ENCODE results near the gene MBNL2. TPM values are rescaled to one million over a fixed set of nuclear protein-coding genes. Genes with fewer than 3 reads are reported as not detected.

The MBNL2 gene
- total and polyA plus RNA-seq, 2 experiments from 2014 or later: 27.4 to 97.9 TPM

DNA sequence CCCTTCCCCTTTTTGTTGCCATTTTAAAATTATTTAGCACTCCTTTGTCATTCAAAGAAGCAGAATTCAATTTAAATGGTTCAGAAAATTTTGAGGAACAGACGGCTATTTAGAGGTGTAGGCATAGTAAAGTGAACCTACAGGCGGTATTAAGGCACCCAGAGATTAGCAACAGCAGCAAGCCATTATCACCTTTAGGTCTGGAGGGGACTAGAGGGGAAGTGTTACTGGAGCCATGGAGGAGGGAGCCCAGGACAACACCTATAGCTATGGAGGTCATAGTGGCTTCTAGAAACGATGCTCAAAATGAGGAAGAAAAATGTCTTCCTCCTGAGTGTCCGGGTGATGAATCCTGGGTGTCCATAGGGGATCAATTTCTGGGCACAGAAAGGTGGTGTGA is 25.8 kb upstream of the MBNL2 start:
- no peaks in the 10 kb centered on the region for H3K9me3 ChIP-seq (ENCODE audit: low read depth)
- H3K27me3 ChIP-seq: no peaks in the 10 kb centered on the region
- no peak overlapping the region for H3K27ac ChIP-seq
- no peaks in the 10 kb centered on the region for H3K36me3 ChIP-seq (replicated peaks; ENCODE audit: insufficient read depth, low read depth)
- TF ChIP-seq EZH2 (IDR thresholded peaks at IDR 0.05; ENCODE audit: borderline replicate concordance): no peak
- TF ChIP-seq, protein P1, sequence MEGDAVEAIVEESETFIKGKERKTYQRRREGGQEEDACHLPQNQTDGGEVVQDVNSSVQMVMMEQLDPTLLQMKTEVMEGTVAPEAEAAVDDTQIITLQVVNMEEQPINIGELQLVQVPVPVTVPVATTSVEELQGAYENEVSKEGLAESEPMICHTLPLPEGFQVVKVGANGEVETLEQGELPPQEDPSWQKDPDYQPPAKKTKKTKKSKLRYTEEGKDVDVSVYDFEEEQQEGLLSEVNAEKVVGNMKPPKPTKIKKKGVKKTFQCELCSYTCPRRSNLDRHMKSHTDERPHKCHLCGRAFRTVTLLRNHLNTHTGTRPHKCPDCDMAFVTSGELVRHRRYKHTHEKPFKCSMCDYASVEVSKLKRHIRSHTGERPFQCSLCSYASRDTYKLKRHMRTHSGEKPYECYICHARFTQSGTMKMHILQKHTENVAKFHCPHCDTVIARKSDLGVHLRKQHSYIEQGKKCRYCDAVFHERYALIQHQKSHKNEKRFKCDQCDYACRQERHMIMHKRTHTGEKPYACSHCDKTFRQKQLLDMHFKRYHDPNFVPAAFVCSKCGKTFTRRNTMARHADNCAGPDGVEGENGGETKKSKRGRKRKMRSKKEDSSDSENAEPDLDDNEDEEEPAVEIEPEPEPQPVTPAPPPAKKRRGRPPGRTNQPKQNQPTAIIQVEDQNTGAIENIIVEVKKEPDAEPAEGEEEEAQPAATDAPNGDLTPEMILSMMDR (IDR thresholded peaks at IDR 0.05; ENCODE audit: poor library complexity): no peak
- TF ChIP-seq EZH2phosphoT487 (IDR thresholded peaks at IDR 0.05; ENCODE audit: low read depth, severe bottlenecking, unreplicated experiment): no peak
- H2AFZ ChIP-seq: no peak overlapping the region
- H3K9me2 ChIP-seq (replicated peaks; ENCODE audit: insufficient read depth): no peaks in the 10 kb centered on the region
- no peaks in the 10 kb centered on the region for H3K4me1 ChIP-seq (ENCODE audit: insufficient read depth)
- no peaks in the 10 kb centered on the region for H4K20me1 ChIP-seq (ENCODE audit: insufficient read depth, poor library complexity, severe bottlenecking)
- H3K4me3 ChIP-seq: no peak overlapping the region
- no peak overlapping the region for H3K4me2 ChIP-seq
- DNase-seq (ENCODE audit: low spot score): no peak
- 75% methylated on average over 4 of the region's 4 CpGs for WGBS (ENCODE audit: low lambda C conversion rate, missing lambda C conversion rate)
- H3K79me2 ChIP-seq: no peaks in the 10 kb centered on the region

DNA sequence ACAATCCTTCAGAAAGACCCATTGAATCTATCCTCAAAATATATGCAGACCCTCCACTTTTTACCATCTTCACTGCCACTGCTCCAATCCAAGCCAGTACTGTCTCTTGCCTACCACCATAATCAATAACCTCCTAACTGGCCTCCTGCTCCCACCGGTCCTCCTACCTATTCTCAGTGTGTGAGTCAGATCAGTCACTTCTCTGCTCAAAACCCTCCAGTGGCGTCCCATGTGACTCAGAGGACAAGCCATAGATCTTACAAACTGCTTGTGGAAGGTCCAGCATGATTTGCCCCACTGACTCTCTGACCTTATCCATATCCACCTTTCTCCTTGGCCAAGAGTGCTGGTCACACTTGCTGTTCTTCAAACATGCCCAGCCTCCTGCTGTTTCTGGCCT is 23.4 kb upstream of the MBNL2 start:
- no peaks in the 10 kb centered on the region for H3K9me2 ChIP-seq (replicated peaks; ENCODE audit: insufficient read depth)
- WGBS (ENCODE audit: low lambda C conversion rate, missing lambda C conversion rate): 95% methylated on average over 2 of the region's 2 CpGs
- H3K4me1 ChIP-seq (ENCODE audit: insufficient read depth): no peaks in the 10 kb centered on the region
- no peaks in the 10 kb centered on the region for H3K27me3 ChIP-seq
- no peaks in the 10 kb centered on the region for H3K79me2 ChIP-seq
- no peak overlapping the region for H3K4me3 ChIP-seq
- no peaks in the 10 kb centered on the region for H3K36me3 ChIP-seq (replicated peaks; ENCODE audit: insufficient read depth, low read depth)
- H3K9me3 ChIP-seq (ENCODE audit: low read depth): no peaks in the 10 kb centered on the region
- H3K27ac ChIP-seq: no peak overlapping the region
- H2AFZ ChIP-seq: no peak overlapping the region
- H3K4me2 ChIP-seq: no peak overlapping the region
- H4K20me1 ChIP-seq (ENCODE audit: insufficient read depth, poor library complexity, severe bottlenecking): no peaks in the 10 kb centered on the region
- TF ChIP-seq, protein P1 (IDR thresholded peaks at IDR 0.05; ENCODE audit: poor library complexity): no peak
- TF ChIP-seq EZH2 (IDR thresholded peaks at IDR 0.05; ENCODE audit: borderline replicate concordance): no peak
- TF ChIP-seq EZH2phosphoT487 (IDR thresholded peaks at IDR 0.05; ENCODE audit: low read depth, severe bottlenecking, unreplicated experiment): no peak
- DNase-seq (ENCODE audit: low spot score): no peak

DNA sequence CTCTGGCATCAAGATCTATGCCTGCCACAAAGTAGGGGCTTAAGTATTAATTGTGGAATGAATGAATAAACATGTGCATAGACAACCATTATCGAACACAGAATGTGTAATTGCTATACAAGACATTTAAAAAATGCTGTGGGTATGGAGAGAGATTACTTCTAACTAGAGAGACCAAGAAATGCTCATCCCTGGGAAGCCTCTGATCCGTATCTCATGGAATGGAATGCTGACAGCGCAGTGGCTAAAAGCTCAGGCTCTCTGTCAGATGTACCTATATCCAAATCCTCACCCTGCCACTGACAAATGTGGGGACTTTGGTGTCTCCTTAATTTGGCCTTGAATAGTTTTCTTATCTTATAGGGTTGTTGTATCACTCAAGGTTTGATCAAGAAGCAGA is 22.7 kb upstream of the MBNL2 start:
- no peak for DNase-seq (ENCODE audit: low spot score)
- Histone ChIP-seq H3K27ac (no peak overlapping the region), H3K4me3 (no peak overlapping the region), H3K27me3 (no peaks in the 10 kb centered on the region), H3K9me2 (replicated peaks; ENCODE audit: insufficient read depth) (no peaks in the 10 kb centered on the region), H2AFZ (no peak overlapping the region), H3K4me2 (no peak overlapping the region), H3K79me2 (no peaks in the 10 kb centered on the region), H3K4me1 (ENCODE audit: insufficient read depth) (no peaks in the 10 kb centered on the region), H4K20me1 (ENCODE audit: insufficient read depth, poor library complexity, severe bottlenecking) (no peaks in the 10 kb centered on the region), H3K36me3 (replicated peaks; ENCODE audit: insufficient read depth, low read depth) (no peaks in the 10 kb centered on the region), H3K9me3 (ENCODE audit: low read depth) (no peaks in the 10 kb centered on the region)
- WGBS (ENCODE audit: low lambda C conversion rate, missing lambda C conversion rate): 77% methylated on average over 3 of the region's 3 CpGs
- TF ChIP-seq, protein P1 (IDR thresholded peaks at IDR 0.05; ENCODE audit: poor library complexity): no peak
- no peak for TF ChIP-seq EZH2 (IDR thresholded peaks at IDR 0.05; ENCODE audit: borderline replicate concordance)
- no peak for TF ChIP-seq EZH2phosphoT487 (IDR thresholded peaks at IDR 0.05; ENCODE audit: low read depth, severe bottlenecking, unreplicated experiment)
